DOHH2 (cell line): ENCODE measurements around the gene AFF1.

Experiments
- H3F3A ChIP-seq: fragments of 200-600 bp; sonication (generic), shearing (Covaris generic); 2 replicates; pipeline ENCODE4 v1.6.0; 2016; ENCODE audit warnings: antibody characterized with exemption, mild to moderate bottlenecking; ENCODE audit not compliant: control insufficient read depth, insufficient read depth
- H3K27ac ChIP-seq: fragments of 200-600 bp; sonication (generic); 2 replicates; pipeline ENCODE4 v1.5.1; 2014; ENCODE audit warnings: low read depth, mild to moderate bottlenecking, low read length, moderate library complexity
- H3K27me3 ChIP-seq: fragments of 200-600 bp; sonication (generic); 2 replicates; pipeline ENCODE4 v1.6.1; 2014; ENCODE audit warnings: mild to moderate bottlenecking, low read length, mixed read lengths; ENCODE audit not compliant: control insufficient read depth
- H3K36me3 ChIP-seq: fragments of 200-600 bp; sonication (generic); 2 replicates; pipeline ENCODE4 v1.6.1; 2014; ENCODE audit warnings: mild to moderate bottlenecking, low read length, moderate library complexity, mixed read lengths; ENCODE audit not compliant: control insufficient read depth
- H3K4me1 ChIP-seq: fragments of 200-600 bp; sonication (generic); 2 replicates; pipeline ENCODE4 v1.6.1; 2014; ENCODE audit warnings: mild to moderate bottlenecking, low read length, mixed read lengths; ENCODE audit not compliant: control insufficient read depth
- H3K4me2 ChIP-seq: fragments of 200-600 bp; sonication (generic); 2 replicates; pipeline ENCODE4 v1.6.0; 2014; ENCODE audit warnings: mild to moderate bottlenecking, low read length, moderate library complexity
- H3K4me3 ChIP-seq: fragments of 200-600 bp; sonication (generic); 2 replicates; pipeline ENCODE4 v1.5.1; 2014; ENCODE audit warnings: mild to moderate bottlenecking, low read length, mixed read lengths
- H3K79me2 ChIP-seq: fragments of 200-600 bp; sonication (generic); 2 replicates; pipeline ENCODE4 v1.6.1; 2014; ENCODE audit warnings: mild to moderate bottlenecking, low read length, mixed read lengths; ENCODE audit not compliant: control insufficient read depth
- H3K9me2 ChIP-seq: fragments of 200-600 bp; sonication (generic); replicated peaks from 2 replicates; pipeline ENCODE4 v1.6.1; 2014; ENCODE audit warnings: mild to moderate bottlenecking, low read length, mixed read lengths; ENCODE audit not compliant: control insufficient read depth
- H3K9me3 ChIP-seq: fragments of 200-600 bp; sonication (generic); 2 replicates; pipeline ENCODE4 v1.6.1; 2014; ENCODE audit warnings: antibody characterized with exemption, low read length, mixed read lengths; ENCODE audit not compliant: control insufficient read depth, insufficient read depth
- H4K20me1 ChIP-seq: fragments of 200-600 bp; sonication (generic); 2 replicates; pipeline ENCODE4 v1.6.0; 2014; ENCODE audit warnings: low read depth, mild to moderate bottlenecking, antibody characterized with exemption, low read length, moderate library complexity; ENCODE audit not compliant: control insufficient read depth, insufficient read depth
- CTCF ChIP-seq: fragments of 200-600 bp; sonication (generic); IDR thresholded peaks from one replicate; pipeline ENCODE4 v1.5.1; 2014; ENCODE audit warnings: antibody characterized with exemption, mild to moderate bottlenecking, low read depth, low read length; ENCODE audit not compliant: poor library complexity, severe bottlenecking
- EZH2phosphoT487 ChIP-seq: fragments of 200-600 bp; sonication (generic); IDR thresholded peaks from 2 replicates; pipeline ENCODE4 v1.6.1; 2017; ENCODE audit warnings: borderline replicate concordance, mild to moderate bottlenecking, antibody characterized with exemption, low read length, moderate library complexity, mixed read lengths

The AFF1 gene

DNA sequence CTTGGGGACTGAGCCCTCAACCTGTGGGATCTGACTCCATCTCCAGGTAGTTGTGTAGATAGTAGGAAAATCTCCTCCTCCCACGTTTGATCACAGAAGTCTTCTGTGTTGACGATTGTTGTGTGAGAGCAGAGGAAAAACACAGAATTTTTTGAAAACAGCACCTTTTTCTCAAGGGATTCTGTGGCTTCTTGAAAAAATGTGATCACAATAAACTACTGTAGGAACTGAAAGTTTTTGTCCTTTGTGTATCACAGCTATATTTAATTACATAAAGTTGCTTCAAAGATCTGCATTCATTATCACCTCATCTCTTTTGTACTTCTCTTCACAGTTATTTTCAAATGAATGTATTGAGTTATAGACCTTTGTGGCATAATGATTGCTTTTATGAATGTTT lies 85.1 kb downstream of the AFF1 start:
- Histone ChIP-seq H4K20me1 (no peaks in the 10 kb centered on the region), H3K4me1 (peaks cover 45% of the 10 kb centered on the region)

GRCh38 chr4:87024201-87024600 lies 89.4 kb downstream of the AFF1 start:
- no peak overlapping the region for H3K4me2 ChIP-seq
- no peak overlapping the region for H3K4me3 ChIP-seq
- no peaks in the 10 kb centered on the region for H3K9me3 ChIP-seq
- H3K4me1 ChIP-seq, result peaks cover 46% of the 10 kb centered on the region
- H3K79me2 ChIP-seq, result peaks cover 36% of the 10 kb centered on the region
- no peaks in the 10 kb centered on the region for H3K9me2 ChIP-seq
- H3K27ac ChIP-seq, result no peak overlapping the region
- no peaks in the 10 kb centered on the region for H4K20me1 ChIP-seq
- peaks cover 5% of the 10 kb centered on the region; the same call in 1 of the 2 replicates for H3F3A ChIP-seq
- no peaks in the 10 kb centered on the region for H3K27me3 ChIP-seq
- no peaks in the 10 kb centered on the region for H3K36me3 ChIP-seq
- TF ChIP-seq EZH2phosphoT487, result no peak
- no peak for TF ChIP-seq CTCF

More for the DNA sequence above, 85.1 kb downstream of the AFF1 start:
- TF ChIP-seq EZH2phosphoT487, result no peak
- no peak for TF ChIP-seq CTCF
- H3K9me3 ChIP-seq, result no peaks in the 10 kb centered on the region
- no peaks in the 10 kb centered on the region for H3K27me3 ChIP-seq
- H3K36me3 ChIP-seq, result no peaks in the 10 kb centered on the region
- H3K9me2 ChIP-seq, result no peaks in the 10 kb centered on the region
- peak overlapping the region; percentile 5; the same call in 1 of the 2 replicates for H3K27ac ChIP-seq
- no peaks in the 10 kb centered on the region for H3F3A ChIP-seq
- H3K79me2 ChIP-seq, result peaks cover 45% of the 10 kb centered on the region
- H3K4me2 ChIP-seq, result peak overlapping the region; percentile 48
- H3K4me3 ChIP-seq, result peak overlapping the region; percentile 40

DNA sequence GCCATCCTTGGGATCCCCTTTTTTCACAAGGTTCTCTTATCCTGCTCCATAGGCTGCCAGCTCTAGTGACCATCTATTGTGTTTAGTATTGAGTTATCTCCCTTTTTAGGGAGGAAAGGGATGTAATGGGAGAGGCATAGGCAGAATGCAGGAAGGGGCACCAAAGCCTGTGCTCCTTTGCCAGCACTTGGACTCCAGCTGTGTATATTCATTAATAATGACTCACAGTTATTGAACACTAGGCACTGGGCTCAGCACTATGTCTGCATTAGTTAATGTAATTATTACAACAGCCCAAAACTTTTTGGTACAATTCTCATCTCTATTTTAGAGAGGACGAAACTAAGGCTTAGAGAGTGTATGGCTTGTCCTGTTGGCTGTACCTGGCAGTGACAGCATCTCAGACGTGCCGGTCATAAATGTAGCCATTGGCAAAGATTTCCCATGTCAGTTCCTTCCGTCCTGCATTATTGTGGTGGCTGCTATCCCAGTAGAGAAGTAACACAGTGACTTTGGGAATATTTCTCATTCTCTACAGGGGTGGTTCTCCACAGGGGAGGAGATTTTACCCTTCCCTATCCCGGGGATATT lies 90.3 kb downstream of the AFF1 start:
- no peaks in the 10 kb centered on the region for H4K20me1 ChIP-seq

More for the DNA sequence above, 90.3 kb downstream of the AFF1 start:
- Histone ChIP-seq H3K4me1 (peaks cover 37% of the 10 kb centered on the region), H3K79me2 (peaks cover 36% of the 10 kb centered on the region), H3K9me2 (no peaks in the 10 kb centered on the region), H3K27ac (no peak overlapping the region), H3K36me3 (no peaks in the 10 kb centered on the region), H3K4me3 (no peak overlapping the region), H3F3A (peaks cover 5% of the 10 kb centered on the region; the same call in 1 of the 2 replicates), H3K4me2 (no peak overlapping the region), H3K27me3 (no peaks in the 10 kb centered on the region), H3K9me3 (no peaks in the 10 kb centered on the region)
- TF ChIP-seq EZH2phosphoT487 (no peak), CTCF (no peak)
